Gastrocnemius medialis (tissue), 4 donors: ENCODE results near the gene PPP1R18. TPM values are rescaled to one million over a fixed set of nuclear protein-coding genes. Genes with fewer than 3 reads are reported as not detected.

Source experiments
- ATAC-seq, 2 donors: fragments of 150-250 bp; one replicate each; pipeline ENCODE4 v1.9.1; 2016
- DNase-seq, 2 donors: peaks; one replicate each; pipeline ENCODE4 v3.0.0-alpha.2; 2019
- H3K27ac ChIP-seq, 4 donors: fragments of 200-600 bp; sonication (generic); 1 replicate in 1 of 4; 2 replicates in 3 of 4; pipeline ENCODE4 v1.5.1; 2016 to 2018; ENCODE audit warnings: mild to moderate bottlenecking in 2 of 4, moderate library complexity in 1 of 4
- H3K27me3 ChIP-seq, 3 donors: fragments of 200-600 bp; sonication (generic) in 2 of 3; 1 replicate in 1 of 3; 2 replicates in 2 of 3; pipeline versions ENCODE4 v1.5.1 to v1.6.0; 2016 to 2019; ENCODE audit warnings: mild to moderate bottlenecking in 1 of 3, moderate library complexity in 1 of 3
- H3K36me3 ChIP-seq, 2 donors: fragments of 200-600 bp; sonication (generic) in 1 of 2; one replicate each; pipeline ENCODE4 v1.5.1; 2017 to 2018
- H3K4me1 ChIP-seq, 2 donors: fragments of 200-600 bp; sonication (generic) in 1 of 2; one replicate each; pipeline ENCODE4 v1.5.1; 2016 to 2017; ENCODE audit warnings: mild to moderate bottlenecking in 2 of 2
- H3K4me3 ChIP-seq, 4 donors: fragments of 200-600 bp; sonication (generic) in 3 of 4; 1 replicate in 1 of 4; 2 replicates in 3 of 4; pipeline ENCODE4 v1.5.1; 2016 to 2019; ENCODE audit warnings: mild to moderate bottlenecking in 2 of 4
- H3K9me3 ChIP-seq, 3 donors: fragments of 200-600 bp; sonication (generic) in 2 of 3; 1 replicate in 1 of 3; 2 replicates in 2 of 3; pipeline ENCODE4 v1.5.1; 2016 to 2019
- CTCF ChIP-seq, 5 experiments: fragments of 450-650 bp in 3 of 5; fragments of 200-600 bp in 2 of 5; sonication (generic) in 2 of 5; IDR thresholded peaks in 4 of 5; conservative IDR thresholded peaks in 1 of 5; 1 replicate in 4 of 5; 2 replicates in 1 of 5; pipeline ENCODE4 v1.5.1; 2016 to 2019; ENCODE audit warnings: antibody characterized with exemption in 5 of 5, mild to moderate bottlenecking in 3 of 5, moderate library complexity in 3 of 5
- POLR2A ChIP-seq, 2 donors: fragments of 450-650 bp; IDR thresholded peaks; one replicate each; pipeline ENCODE4 v1.6.1; 2017; ENCODE audit warnings: antibody characterized with exemption in 2 of 2, mild to moderate bottlenecking in 2 of 2, moderate library complexity in 2 of 2
- in situ Hi-C, 4 donors: fragments of 200-750 bp; cut with MboI; loops; one replicate each; pipeline versions ENCODE4 v1.15.0 to v1.8.0; 2017; ENCODE audit warnings: low sequenced_read_pairs in 4 of 4
- intact Hi-C: fragments of 100-400 bp; cut with DNase I; formaldehyde crosslinking; loops from one replicate; pipeline ENCODE4 v1.15.1; 2023; ENCODE audit warnings: low total_unique reads
- total RNA-seq, 4 donors: library from RNA; depleted of rRNA; stranded (reverse); fragments of >200 nt; gene quantifications; one replicate each; pipeline versions ENCODE4 v1.1.0 to v1.2.3, GENCODE V29; 2016

The PPP1R18 gene
- total RNA-seq, 4 donors from 2014 or later = 4.4 to 16.9 (median 12.4) TPM

GRCh38 chr6:30686908-30687658 lies 638 bp upstream of the PPP1R18 start:
- peak; percentile 89 to 94 for DNase-seq
- in situ Hi-C loops = loop anchor here in 1 of 4 donors (10.0 kb wide), 1 partner anchor 138 kb away; no protein-coding TSS in a partner anchor

GRCh38 chr6:30685157-30686008 lies 1.1 kb downstream of the PPP1R18 start:
- ATAC-seq (no peak), DNase-seq (no peak)
- in situ Hi-C loops (loop anchor here in 1 of 4 donors (10.0 kb wide), 1 partner anchor 139 kb away; no protein-coding TSS in a partner anchor), intact Hi-C loops (loop anchor here (5.0 kb wide), 2 partner anchors 197 to 512 kb away; partner anchors contain the start of gene DDR1)
- Histone ChIP-seq H3K27me3 (peaks cover 0 to 2% (median 0%) of the 10 kb centered on the region in 3 donors), H3K9me3 (no peaks in the 10 kb centered on the region), H3K4me3 (peak overlapping the region; percentile 67 to 97 (median 96)), H3K27ac (peak overlapping the region; percentile 93 to 99 (median 97)), H3K36me3 (peaks cover 0 to 4% of the 10 kb centered on the region in 2 donors), H3K4me1 (peaks cover 37 to 42% of the 10 kb centered on the region in 2 donors)
- no peak for TF ChIP-seq POLR2A (IDR thresholded peaks at IDR 0.05)
- TF ChIP-seq CTCF (IDR thresholded peaks at IDR 0.05 in 4 of 5, conservative IDR thresholded peaks at IDR 0.05 in 1 of 5) = no peak

More at GRCh38 chr6:30686908-30687658, 638 bp upstream of the PPP1R18 start:
- peaks cover 0 to 4% of the 10 kb centered on the region in 2 donors for H3K36me3 ChIP-seq
- TF ChIP-seq POLR2A (IDR thresholded peaks at IDR 0.05) = peak; percentile 66 to 70
- no peak for TF ChIP-seq CTCF (IDR thresholded peaks at IDR 0.05 in 4 of 5, conservative IDR thresholded peaks at IDR 0.05 in 1 of 5)
- peaks cover 0 to 2% (median 0%) of the 10 kb centered on the region in 3 donors for H3K27me3 ChIP-seq
- peak overlapping the region; percentile 67 to 97 (median 96) for H3K4me3 ChIP-seq
- H3K9me3 ChIP-seq = no peaks in the 10 kb centered on the region
- H3K4me1 ChIP-seq = peaks cover 39 to 40% of the 10 kb centered on the region in 2 donors
- peak; percentile 47 to 60 for ATAC-seq
- intact Hi-C loops = loop anchor here (1.0 to 5.0 kb wide), 3 partner anchors 30 to 510 kb away; partner anchors contain the start of genes DDR1 and MDC1
- H3K27ac ChIP-seq = peak overlapping the region; percentile 93 to 99 (median 97)

- Histone ChIP-seq H3K4me1 (peaks cover 35 to 36% of the 10 kb centered on the region in 2 donors), H3K9me3 (no peaks in the 10 kb centered on the region)
These were observed 1.9 kb downstream of the PPP1R18 start for GRCh38 chr6:30684386-30685156.

More at GRCh38 chr6:30684386-30685156, 1.9 kb downstream of the PPP1R18 start:
- Histone ChIP-seq H3K27ac (peak overlapping the region; percentile 93 to 99 (median 97)), H3K27me3 (peaks cover 0 to 2% (median 0%) of the 10 kb centered on the region in 3 donors), H3K4me3 (peak overlapping the region; percentile 67 to 97 (median 96)), H3K36me3 (peaks cover 0 to 4% of the 10 kb centered on the region in 2 donors)
- no peak for ATAC-seq
- in situ Hi-C loops (loop anchor here in 3 of 4 donors (5.0 to 10.0 kb wide), 2 partner anchors 38 to 140 kb away; partner anchors contain the start of gene TUBB (in 3 of the 3)), intact Hi-C loops (loop anchor here (5.0 kb wide), 2 partner anchors 198 to 513 kb away; partner anchors contain the start of gene DDR1)
- TF ChIP-seq CTCF (IDR thresholded peaks at IDR 0.05 in 4 of 5, conservative IDR thresholded peaks at IDR 0.05 in 1 of 5) = no peak
- TF ChIP-seq POLR2A (IDR thresholded peaks at IDR 0.05) = no peak
- peak in 1 of 2 donors; percentile 44 for DNase-seq
